ENCODE data around the gene RAG1.

- TF ChIP-seq EZH2 (IDR thresholded peaks at IDR 0.05; ENCODE audit: insufficient read depth, poor library complexity, severe bottlenecking) (no peak), EZH2phosphoT487 (IDR thresholded peaks at IDR 0.05; ENCODE audit: insufficient read depth, low read depth) (no peak)
These were observed 26.8 kb upstream of the RAG1 start for GRCh38 chr11:36540998-36541397.

Data from GM23248 (cell line).